Body of pancreas (tissue), 4 donors: ENCODE measurements around the gene PSD4. TPM values are rescaled to one million over a fixed set of nuclear protein-coding genes. Genes with fewer than 3 reads are reported as not detected.

Experiments
- ATAC-seq: fragments of 150-250 bp; one replicate; pipeline ENCODE4 v1.9.1; 2016
- DNase-seq, 4 donors: peaks; one replicate each; pipeline ENCODE4 v3.0.0-alpha.2; 2019
- H3K27ac ChIP-seq, 4 donors: fragments of 200-600 bp; sonication (generic); 1 replicate in 3 of 4; 2 replicates in 1 of 4; pipeline versions ENCODE4 v1.5.1 to v1.6.1; 2016 to 2019; ENCODE audit warnings: mild to moderate bottlenecking in 1 of 4, mixed read lengths in 1 of 4, moderate library complexity in 1 of 4
- H3K27me3 ChIP-seq, 2 donors: fragments of 200-600 bp; sonication (generic); one replicate each; pipeline ENCODE4 v1.6.0; 2016; ENCODE audit warnings: mild to moderate bottlenecking in 1 of 2
- H3K36me3 ChIP-seq, 2 donors: fragments of 200-600 bp; sonication (generic); replicated peaks in 1 of 2; 2 replicates each; pipeline ENCODE4 v1.5.1; 2016; ENCODE audit warnings: low read depth in 2 of 2; ENCODE audit not compliant: insufficient read depth in 1 of 2
- H3K4me1 ChIP-seq: fragments of 200-600 bp; sonication (generic); one replicate; pipeline ENCODE4 v1.6.0; 2016
- H3K4me3 ChIP-seq, 2 donors: fragments of 200-600 bp; sonication (generic); 1 replicate in 1 of 2; 2 replicates in 1 of 2; pipeline ENCODE4 v1.5.1; 2016 to 2019
- H3K9me3 ChIP-seq, 3 donors: fragments of 200-600 bp; sonication (generic); 1 replicate in 2 of 3; 2 replicates in 1 of 3; pipeline ENCODE4 v1.5.1; 2016
- POLR2A ChIP-seq, 3 donors: fragments of 450-650 bp; IDR thresholded peaks; one replicate each; pipeline ENCODE4 v1.6.1; 2016; ENCODE audit warnings: antibody characterized with exemption in 3 of 3, mild to moderate bottlenecking in 2 of 3
- WGBS, 2 donors: methylation state at CpG; one replicate each; pipeline ENCODE4 v1.1.5; 2017; 5-methylcytosine and 5-hydroxymethylcytosine counted together
- intact Hi-C: fragments of 100-400 bp; cut with DNase I; formaldehyde crosslinking; loops from one replicate; pipeline ENCODE4 v1.15.1; 2023
- total RNA-seq, 2 donors: library from RNA; depleted of rRNA; stranded (reverse); fragments of >200 nt; gene quantifications; one replicate each; pipeline ENCODE4 v1.1.0, GENCODE V29; 2016
- TF ChIP-seq, protein P1 (sequence below), 7 experiments: fragments of 450-650 bp in 4 of 7; fragments of 200-600 bp in 3 of 7; sonication (generic) in 3 of 7; IDR thresholded peaks; one replicate each; pipeline ENCODE4 v1.5.1; 2016 to 2019; ENCODE audit warnings: antibody characterized with exemption in 7 of 7

Gene PSD4
- total RNA-seq, 2 donors from 2014 or later: 40.5 to 83.4 TPM

DNA sequence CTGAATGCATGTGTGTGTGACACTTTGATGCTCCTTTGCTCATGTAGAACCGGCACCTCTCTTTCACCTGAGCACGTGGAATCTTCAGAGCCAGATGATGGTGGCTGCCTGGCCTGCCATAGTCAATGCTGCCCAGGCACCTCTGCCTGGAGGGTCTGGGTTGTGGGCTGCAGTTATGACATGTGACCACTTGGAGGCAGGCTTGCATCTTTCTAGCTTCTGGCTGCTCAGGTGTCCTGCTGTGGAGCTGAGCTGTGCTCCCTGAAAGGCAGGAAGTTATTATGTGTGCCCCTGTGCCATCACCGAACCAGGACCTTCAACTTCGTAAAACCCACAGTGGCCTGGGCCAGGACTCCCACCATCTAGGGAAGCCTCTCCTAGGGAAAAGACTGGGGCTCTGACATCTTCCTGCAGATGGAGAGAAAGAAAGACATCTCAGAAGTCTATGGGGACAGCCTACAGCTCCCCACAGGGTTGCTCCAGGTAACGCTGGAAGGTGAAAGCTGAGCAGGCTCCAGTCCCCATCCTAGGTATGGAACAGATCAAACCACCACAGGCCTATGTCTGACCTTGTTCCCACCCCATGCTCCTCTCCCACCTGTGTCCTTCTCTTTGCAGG, 30.2 kb downstream of the PSD4 start:
- Histone ChIP-seq H3K4me3 (no peak overlapping the region), H3K36me3 (no peaks in the 10 kb centered on the region), H3K4me1 (peaks cover 28% of the 10 kb centered on the region), H3K9me3 (no peaks in the 10 kb centered on the region), H3K27me3 (no peaks in the 10 kb centered on the region), H3K27ac (peak overlapping the region in 3 of 4 donors; percentile 27 to 40 (median 30))
- intact Hi-C loops: loop anchor here (5.0 kb wide), 1 partner anchor 67 kb away; no protein-coding TSS in a partner anchor
- TF ChIP-seq POLR2A (IDR thresholded peaks at IDR 0.05): peak in 1 of 3 donors; percentile 17
- TF ChIP-seq, protein P1, sequence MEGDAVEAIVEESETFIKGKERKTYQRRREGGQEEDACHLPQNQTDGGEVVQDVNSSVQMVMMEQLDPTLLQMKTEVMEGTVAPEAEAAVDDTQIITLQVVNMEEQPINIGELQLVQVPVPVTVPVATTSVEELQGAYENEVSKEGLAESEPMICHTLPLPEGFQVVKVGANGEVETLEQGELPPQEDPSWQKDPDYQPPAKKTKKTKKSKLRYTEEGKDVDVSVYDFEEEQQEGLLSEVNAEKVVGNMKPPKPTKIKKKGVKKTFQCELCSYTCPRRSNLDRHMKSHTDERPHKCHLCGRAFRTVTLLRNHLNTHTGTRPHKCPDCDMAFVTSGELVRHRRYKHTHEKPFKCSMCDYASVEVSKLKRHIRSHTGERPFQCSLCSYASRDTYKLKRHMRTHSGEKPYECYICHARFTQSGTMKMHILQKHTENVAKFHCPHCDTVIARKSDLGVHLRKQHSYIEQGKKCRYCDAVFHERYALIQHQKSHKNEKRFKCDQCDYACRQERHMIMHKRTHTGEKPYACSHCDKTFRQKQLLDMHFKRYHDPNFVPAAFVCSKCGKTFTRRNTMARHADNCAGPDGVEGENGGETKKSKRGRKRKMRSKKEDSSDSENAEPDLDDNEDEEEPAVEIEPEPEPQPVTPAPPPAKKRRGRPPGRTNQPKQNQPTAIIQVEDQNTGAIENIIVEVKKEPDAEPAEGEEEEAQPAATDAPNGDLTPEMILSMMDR (IDR thresholded peaks at IDR 0.05): peak; percentile 61 to 87 (median 79)
- 27 to 33% methylated on average over 3 to 5 of the region's 5 CpGs for WGBS, 2 donors
- ATAC-seq: peak; percentile 56
- DNase-seq: peak; percentile 73 to 79 (median 78)

DNA sequence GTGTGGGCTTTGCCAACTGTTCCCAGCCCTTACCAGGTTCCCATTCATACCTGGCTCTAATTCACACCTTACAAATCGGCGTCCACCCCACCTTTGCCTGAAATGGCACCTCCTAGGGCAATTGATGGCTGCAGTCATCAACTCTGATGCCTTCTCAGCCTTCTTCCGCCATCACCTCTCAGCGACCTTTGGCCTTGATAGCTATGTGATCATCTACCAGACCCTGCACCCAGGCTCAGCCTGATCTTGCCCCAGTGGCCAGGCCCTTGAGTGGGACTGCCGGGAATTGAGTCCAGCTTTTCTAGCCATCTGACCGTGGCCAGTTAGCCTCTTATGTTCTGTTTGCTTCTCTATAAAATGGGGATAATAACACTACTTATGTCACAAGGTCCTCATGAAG, 32.5 kb downstream of the PSD4 start:
- H3K27ac ChIP-seq: peak overlapping the region in 2 of 4 donors; percentile 29 to 44
- no peaks in the 10 kb centered on the region for H3K9me3 ChIP-seq
- ATAC-seq (no peak), DNase-seq (no peak)
- TF ChIP-seq, protein P1 (IDR thresholded peaks at IDR 0.05): no peak
- no peak for TF ChIP-seq POLR2A (IDR thresholded peaks at IDR 0.05)
- WGBS, 2 donors: 58 to 65% methylated on average over 6 of the region's 6 CpGs
- no peaks in the 10 kb centered on the region for H3K27me3 ChIP-seq
- H3K36me3 ChIP-seq: no peaks in the 10 kb centered on the region
- peaks cover 13% of the 10 kb centered on the region for H3K4me1 ChIP-seq
- H3K4me3 ChIP-seq: no peak overlapping the region
- intact Hi-C loops: no loop called here

DNA sequence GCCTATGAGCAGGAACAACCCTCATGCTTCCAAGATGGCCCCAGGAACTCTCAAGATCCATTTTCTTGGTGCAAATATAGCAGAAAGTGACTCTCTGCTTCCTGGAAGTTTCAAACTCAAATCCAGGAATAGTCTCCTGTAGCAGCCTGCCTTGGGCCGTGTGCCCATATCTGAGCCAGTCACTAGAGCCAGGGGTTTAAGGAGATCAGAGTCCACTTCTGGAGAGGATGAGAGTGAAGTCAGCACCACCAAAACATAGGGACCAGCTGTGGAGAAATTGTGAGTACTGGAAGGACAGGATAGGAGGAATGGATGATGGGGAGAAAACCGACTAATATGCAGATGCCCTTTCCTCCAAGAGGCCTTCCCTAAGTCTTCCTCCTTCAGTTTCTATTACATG, 33.2 kb downstream of the PSD4 start:
- H3K4me1 ChIP-seq: peaks cover 17% of the 10 kb centered on the region
- no peaks in the 10 kb centered on the region for H3K36me3 ChIP-seq
- ATAC-seq (no peak), DNase-seq (no peak)
- TF ChIP-seq POLR2A (IDR thresholded peaks at IDR 0.05): no peak
- TF ChIP-seq, protein P1 (IDR thresholded peaks at IDR 0.05): no peak
- H3K27ac ChIP-seq: peak overlapping the region in 2 of 4 donors; percentile 43 to 44
- no peaks in the 10 kb centered on the region for H3K9me3 ChIP-seq
- no peak overlapping the region for H3K4me3 ChIP-seq
- intact Hi-C loops: no loop called here
- WGBS, 2 donors: 78 to 83% methylated on average over 2 of the region's 2 CpGs
- H3K27me3 ChIP-seq: no peaks in the 10 kb centered on the region

DNA sequence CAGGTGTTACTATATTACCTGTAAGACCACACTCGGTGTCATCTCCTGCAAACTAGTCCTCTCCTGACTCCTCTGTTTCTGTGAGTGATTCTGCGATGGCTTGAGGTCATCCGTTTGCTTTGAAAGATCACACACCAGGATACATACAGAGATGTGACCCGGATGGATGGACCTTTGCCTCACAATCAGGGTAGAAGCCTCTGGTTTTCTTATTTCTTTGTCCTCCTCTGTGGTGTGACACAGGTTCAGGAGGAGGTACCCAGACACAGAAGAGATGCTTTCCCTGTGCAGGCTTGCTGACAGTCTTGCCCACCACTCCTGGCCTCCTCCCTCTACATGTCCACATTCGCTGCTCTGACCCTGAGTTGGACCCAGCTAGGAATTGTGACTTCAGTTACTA, 34.6 kb downstream of the PSD4 start:
- intact Hi-C loops: no loop called here
- no peak overlapping the region for H3K4me3 ChIP-seq
- H3K36me3 ChIP-seq: no peaks in the 10 kb centered on the region
- no peaks in the 10 kb centered on the region for H3K27me3 ChIP-seq
- DNase-seq: no peak
- TF ChIP-seq, protein P1 (IDR thresholded peaks at IDR 0.05): no peak
- TF ChIP-seq POLR2A (IDR thresholded peaks at IDR 0.05): no peak
- ATAC-seq: no peak
- H3K27ac ChIP-seq: no peak overlapping the region
- peaks cover 19% of the 10 kb centered on the region for H3K4me1 ChIP-seq
- WGBS, 2 donors: 88 to 91% methylated on average over 5 of the region's 5 CpGs
- no peaks in the 10 kb centered on the region for H3K9me3 ChIP-seq
